ENCODE measurements around the gene SYNGR2. TPM values are rescaled to one million over a fixed set of nuclear protein-coding genes. Genes with fewer than 3 reads are reported as not detected.
"Not testable (repeated sequence)": the region's sequence is repeated elsewhere in the genome, so short reads cannot be mapped to it uniquely, and the experiment has no call there.

SYNGR2 gene
- total RNA-seq, 2 experiments from 2014 or later: 63.6 to 64.0 TPM

DNA sequence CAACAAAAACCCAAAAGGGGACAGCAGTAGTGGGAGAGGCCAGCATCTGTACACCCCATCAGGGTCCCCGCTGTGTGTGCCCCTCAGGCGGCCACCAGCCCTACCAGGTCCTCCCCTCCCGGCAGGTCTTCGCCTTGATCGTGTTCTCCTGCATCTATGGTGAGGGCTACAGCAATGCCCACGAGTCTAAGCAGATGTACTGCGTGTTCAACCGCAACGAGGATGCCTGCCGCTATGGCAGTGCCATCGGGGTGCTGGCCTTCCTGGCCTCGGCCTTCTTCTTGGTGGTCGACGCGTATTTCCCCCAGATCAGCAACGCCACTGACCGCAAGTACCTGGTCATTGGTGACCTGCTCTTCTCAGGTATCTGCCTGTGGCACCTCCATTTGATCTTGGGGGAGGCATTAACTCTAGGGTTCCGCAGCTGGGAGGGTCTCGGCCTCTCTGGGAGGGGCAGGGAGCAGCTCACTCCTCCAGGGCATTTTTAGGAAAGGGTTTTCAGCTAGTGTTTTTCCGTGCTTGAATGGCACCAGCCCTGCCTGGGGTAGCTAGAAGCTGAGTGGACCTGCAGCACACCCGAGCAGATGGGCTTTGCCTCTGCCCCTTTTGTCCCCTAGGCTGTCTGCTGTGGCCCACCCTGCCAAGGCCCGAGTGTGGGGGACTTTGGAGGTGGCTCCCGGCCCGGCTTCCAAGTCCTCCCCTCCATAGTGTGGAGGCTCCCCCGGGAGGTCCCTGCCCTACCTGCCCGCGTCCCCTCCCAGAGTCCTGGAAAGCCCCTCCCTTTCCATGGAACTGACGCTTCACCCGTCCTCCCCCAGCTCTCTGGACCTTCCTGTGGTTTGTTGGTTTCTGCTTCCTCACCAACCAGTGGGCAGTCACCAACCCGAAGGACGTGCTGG is 2.6 kb downstream of the SYNGR2 start:
- POLR2A ChIA-PET: interaction anchor here (1.0 to 10.2 kb wide), 6 partner anchors 14 to 41 kb away, joined by 3 to 69 read pairs (median 10); partner anchors contain the start of genes AFMID, TK1 and TMC8
- H3K27ac Mint-ChIP-seq: peak overlapping the region; percentile 36
- H3K4me1 Mint-ChIP-seq: peaks cover 61% of the 10 kb centered on the region
- H3K36me3 Mint-ChIP-seq (ENCODE audit: low read depth): peaks cover 37% of the 10 kb centered on the region
- H3K27me3 Mint-ChIP-seq: no peaks in the 10 kb centered on the region
- H3K9me3 Mint-ChIP-seq: no peaks in the 10 kb centered on the region
- CTCF ChIA-PET: no interaction called here
- DNase-seq: no peak
- peak overlapping the region; percentile 24 for H3K4me3 Mint-ChIP-seq

DNA sequence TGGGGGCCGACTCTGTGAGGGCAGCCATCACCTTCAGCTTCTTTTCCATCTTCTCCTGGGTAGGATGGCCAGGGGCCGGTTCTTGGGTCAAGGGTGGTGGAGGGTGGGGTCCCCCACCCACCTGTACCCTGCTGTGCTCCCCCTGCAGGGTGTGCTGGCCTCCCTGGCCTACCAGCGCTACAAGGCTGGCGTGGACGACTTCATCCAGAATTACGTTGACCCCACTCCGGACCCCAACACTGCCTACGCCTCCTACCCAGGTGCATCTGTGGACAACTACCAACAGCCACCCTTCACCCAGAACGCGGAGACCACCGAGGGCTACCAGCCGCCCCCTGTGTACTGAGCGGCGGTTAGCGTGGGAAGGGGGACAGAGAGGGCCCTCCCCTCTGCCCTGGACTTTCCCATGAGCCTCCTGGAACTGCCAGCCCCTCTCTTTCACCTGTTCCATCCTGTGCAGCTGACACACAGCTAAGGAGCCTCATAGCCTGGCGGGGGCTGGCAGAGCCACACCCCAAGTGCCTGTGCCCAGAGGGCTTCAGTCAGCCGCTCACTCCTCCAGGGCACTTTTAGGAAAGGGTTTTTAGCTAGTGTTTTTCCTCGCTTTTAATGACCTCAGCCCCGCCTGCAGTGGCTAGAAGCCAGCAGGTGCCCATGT is 3.3 kb downstream of the SYNGR2 start:
- peaks cover 68% of the 10 kb centered on the region for H3K4me1 Mint-ChIP-seq
- H3K27ac Mint-ChIP-seq: peak overlapping the region; percentile 90
- POLR2A ChIA-PET: interaction anchor here (1.0 to 10.2 kb wide), 3 partner anchors 13 to 37 kb away, joined by 3 to 69 read pairs (median 12); partner anchors contain the start of genes AFMID and TK1
- H3K4me3 Mint-ChIP-seq, H3K27me3 Mint-ChIP-seq, DNase-seq, H3K9me3 Mint-ChIP-seq, CTCF ChIA-PET: not testable (repeated sequence)
- peaks cover 40% of the 10 kb centered on the region for H3K36me3 Mint-ChIP-seq (ENCODE audit: low read depth)

DNA sequence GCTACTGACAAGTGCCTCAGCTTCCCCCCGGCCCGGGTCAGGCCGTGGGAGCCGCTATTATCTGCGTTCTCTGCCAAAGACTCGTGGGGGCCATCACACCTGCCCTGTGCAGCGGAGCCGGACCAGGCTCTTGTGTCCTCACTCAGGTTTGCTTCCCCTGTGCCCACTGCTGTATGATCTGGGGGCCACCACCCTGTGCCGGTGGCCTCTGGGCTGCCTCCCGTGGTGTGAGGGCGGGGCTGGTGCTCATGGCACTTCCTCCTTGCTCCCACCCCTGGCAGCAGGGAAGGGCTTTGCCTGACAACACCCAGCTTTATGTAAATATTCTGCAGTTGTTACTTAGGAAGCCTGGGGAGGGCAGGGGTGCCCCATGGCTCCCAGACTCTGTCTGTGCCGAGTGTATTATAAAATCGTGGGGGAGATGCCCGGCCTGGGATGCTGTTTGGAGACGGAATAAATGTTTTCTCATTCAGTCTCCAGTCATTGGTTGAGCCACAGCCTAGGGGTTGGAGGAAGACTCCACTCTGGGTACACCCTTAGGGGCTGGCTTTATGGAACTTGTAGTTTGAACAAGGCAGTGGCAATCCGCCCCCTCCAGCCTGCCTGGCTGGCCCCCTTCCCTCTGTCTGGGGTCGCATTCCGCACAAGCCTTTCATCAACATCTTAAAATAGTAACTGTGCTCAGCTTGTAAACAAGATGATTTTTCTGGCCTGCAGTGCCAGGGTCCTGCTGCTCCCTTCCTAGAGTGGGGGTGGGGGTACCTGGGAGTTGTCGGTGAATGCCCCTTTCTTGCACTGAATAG is 4.1 kb downstream of the SYNGR2 start:
- H3K9me3 Mint-ChIP-seq: no peaks in the 10 kb centered on the region
- H3K27ac Mint-ChIP-seq: peak overlapping the region; percentile 90
- no peaks in the 10 kb centered on the region for H3K27me3 Mint-ChIP-seq
- ChIA-PET CTCF (interaction anchor here (0.8 kb wide), 1 partner anchor 18 kb away, joined by 4 read pairs; no protein-coding TSS in a partner anchor), POLR2A (interaction anchor here (0.6 to 10.2 kb wide), 7 partner anchors 9 to 77 kb away, joined by 3 to 69 read pairs (median 4); partner anchors contain the start of genes AFMID and TK1)
- peaks cover 73% of the 10 kb centered on the region for H3K4me1 Mint-ChIP-seq
- no peak for DNase-seq
- H3K36me3 Mint-ChIP-seq (ENCODE audit: low read depth): peaks cover 46% of the 10 kb centered on the region
- H3K4me3 Mint-ChIP-seq: no peak overlapping the region

DNA sequence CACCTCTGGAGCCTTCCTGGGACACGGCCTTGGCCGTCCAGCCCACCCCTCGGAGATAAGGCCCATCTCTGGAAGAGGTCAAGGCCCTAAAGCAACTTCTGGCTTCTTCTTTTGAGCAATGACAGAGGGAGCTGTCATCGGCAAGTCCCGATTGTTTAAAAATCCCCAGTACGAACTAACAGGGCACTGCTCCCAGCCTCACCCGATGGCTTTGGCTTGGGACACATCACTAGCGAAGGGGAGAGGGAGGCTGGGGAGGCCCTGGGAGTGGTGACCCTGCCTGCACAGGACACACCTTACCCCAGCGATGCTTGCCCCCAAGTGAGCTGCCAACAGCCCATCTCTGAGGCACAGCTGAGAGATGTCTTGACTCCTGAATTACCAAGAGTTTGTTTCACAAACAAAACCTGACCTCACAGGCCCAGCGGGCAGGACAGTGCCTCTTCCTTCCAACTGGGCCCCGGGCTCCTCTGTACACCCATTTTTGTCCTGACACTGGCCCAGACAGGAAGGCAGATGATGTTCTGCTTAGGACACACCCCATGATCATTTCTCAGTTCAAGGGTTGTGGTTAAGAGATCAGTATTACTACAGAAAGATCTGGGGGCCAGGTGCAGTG is 4.8 kb downstream of the SYNGR2 start:
- ChIA-PET CTCF (interaction anchor here (0.8 to 4.1 kb wide), 2 partner anchors 17 to 88 kb away, joined by 4 to 35 read pairs; no protein-coding TSS in a partner anchor), POLR2A (interaction anchor here (0.6 to 10.2 kb wide), 7 partner anchors 10 to 76 kb away, joined by 3 to 69 read pairs (median 4); partner anchors contain the start of genes AFMID and TK1)
- peak; percentile 53 for DNase-seq
- Mint-ChIP-seq H3K4me3 (no peak overlapping the region), H3K36me3 (ENCODE audit: low read depth) (peaks cover 46% of the 10 kb centered on the region), H3K9me3 (no peaks in the 10 kb centered on the region), H3K27me3 (no peaks in the 10 kb centered on the region), H3K4me1 (peaks cover 73% of the 10 kb centered on the region), H3K27ac (peak overlapping the region; percentile 90)

DNA sequence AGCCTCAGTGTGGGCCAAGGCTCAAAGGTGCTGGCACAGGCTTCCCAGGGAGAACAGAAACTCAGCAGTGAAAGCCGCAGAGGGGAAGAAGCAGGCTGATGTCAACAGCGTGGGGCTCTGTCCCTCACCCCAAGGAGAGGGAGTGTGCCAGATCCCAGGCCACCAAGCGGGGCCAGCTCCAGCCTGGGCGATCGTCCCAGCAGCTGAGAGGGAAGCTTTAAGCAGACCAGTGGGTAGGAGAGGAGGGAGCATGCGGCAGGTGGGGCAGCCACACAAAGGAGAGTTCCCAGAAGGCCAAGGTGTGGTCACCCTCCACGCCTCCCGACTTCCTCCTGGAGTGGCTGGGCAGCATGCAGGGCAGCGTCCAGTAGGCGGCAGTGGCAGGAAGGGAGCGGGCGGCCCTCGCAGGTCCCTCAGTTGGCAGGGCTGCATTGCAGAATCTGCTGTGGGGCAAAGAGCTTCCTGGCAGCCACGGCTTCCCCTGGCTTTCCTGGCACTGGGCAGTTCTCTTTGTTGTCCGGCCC is 6.0 kb downstream of the SYNGR2 start:
- no peak overlapping the region for H3K4me3 Mint-ChIP-seq
- H3K27me3 Mint-ChIP-seq: no peaks in the 10 kb centered on the region
- peak overlapping the region; percentile 90 for H3K27ac Mint-ChIP-seq
- POLR2A ChIA-PET: interaction anchor here (1.8 to 10.2 kb wide), 3 partner anchors 11 to 40 kb away, joined by 4 to 69 read pairs (median 12); partner anchors contain the start of genes AFMID and TK1
- CTCF ChIA-PET: interaction anchor here (1.0 to 4.1 kb wide), 5 partner anchors 27 to 154 kb away, joined by 3 to 35 read pairs (median 20); no protein-coding TSS in a partner anchor
- no peaks in the 10 kb centered on the region for H3K9me3 Mint-ChIP-seq
- H3K4me1 Mint-ChIP-seq: peaks cover 72% of the 10 kb centered on the region
- no peak for DNase-seq
- peaks cover 58% of the 10 kb centered on the region for H3K36me3 Mint-ChIP-seq (ENCODE audit: low read depth)

DNA sequence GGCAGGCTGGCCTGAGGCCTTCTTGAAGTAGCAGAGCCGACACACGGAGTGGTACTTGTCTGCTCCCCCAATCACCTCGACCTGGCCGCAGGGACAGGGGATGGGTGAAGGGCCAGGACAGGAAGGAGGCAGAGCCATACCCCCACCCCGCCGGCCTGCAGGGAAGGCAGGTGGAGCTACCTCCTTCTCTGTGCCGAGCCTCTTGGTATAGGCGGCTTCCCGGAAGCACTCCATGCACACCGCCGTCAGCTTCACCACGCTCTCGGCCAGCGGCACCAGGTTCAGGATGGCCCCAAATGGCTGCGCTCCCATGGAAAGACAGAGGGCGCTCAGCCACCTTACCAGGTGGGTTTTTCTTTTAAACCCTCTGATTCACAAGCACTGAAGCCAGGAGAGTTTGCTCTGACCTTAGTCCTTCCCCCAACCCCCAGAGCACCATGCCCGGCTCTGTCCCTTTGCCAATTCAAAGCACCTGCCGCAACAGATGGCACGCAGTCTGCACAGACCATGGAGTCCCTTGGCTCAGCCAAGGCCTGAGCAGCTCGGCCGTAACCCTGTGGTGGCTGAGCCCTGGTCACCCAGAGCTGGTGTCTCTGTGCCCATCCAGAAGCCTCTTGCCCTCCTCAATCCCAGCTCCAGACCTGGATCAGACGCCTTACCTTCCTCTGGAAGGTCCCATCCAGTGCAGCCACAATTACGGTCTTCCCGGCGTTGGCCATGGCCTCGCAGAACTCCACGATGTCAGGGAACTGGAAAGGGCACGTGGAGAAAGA is 6.7 kb downstream of the SYNGR2 start:
- Mint-ChIP-seq H3K27me3 (no peaks in the 10 kb centered on the region), H3K9me3 (no peaks in the 10 kb centered on the region), H3K4me3 (no peak overlapping the region), H3K27ac (peak overlapping the region; percentile 40), H3K36me3 (ENCODE audit: low read depth) (peaks cover 62% of the 10 kb centered on the region), H3K4me1 (peaks cover 68% of the 10 kb centered on the region)
- ChIA-PET POLR2A (interaction anchor here (10.2 kb wide), 1 partner anchor 10 kb away, joined by 69 read pairs; the partner anchor contains the start of genes AFMID and TK1), CTCF (interaction anchor here (1.0 to 4.1 kb wide), 8 partner anchors 28 to 155 kb away, joined by 3 to 35 read pairs (median 6); partner anchors contain the start of gene TMC8)
- DNase-seq: no peak

DNA sequence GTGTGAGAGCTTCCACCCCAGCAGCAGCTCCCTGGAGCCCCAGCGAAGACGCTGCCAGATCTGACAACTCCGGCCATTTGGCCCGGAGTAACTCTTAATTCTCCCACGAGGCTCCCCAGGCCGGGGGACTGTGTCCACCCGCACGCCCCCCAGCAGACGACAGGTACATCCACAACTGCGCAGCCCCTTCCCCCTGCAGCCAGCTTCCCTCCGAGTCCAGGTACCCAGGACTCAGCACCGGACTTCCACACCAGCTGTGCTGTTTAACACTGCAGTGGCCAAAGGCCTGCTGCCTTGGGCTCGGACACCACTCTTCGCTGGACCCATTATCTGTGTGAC is 7.2 kb downstream of the SYNGR2 start:
- CTCF ChIA-PET: interaction anchor here (1.0 to 4.1 kb wide), 9 partner anchors 11 to 247 kb away, joined by 3 to 35 read pairs (median 11); partner anchors contain the start of genes TMC6 and TMC8
- no peaks in the 10 kb centered on the region for H3K27me3 Mint-ChIP-seq
- peaks cover 68% of the 10 kb centered on the region for H3K36me3 Mint-ChIP-seq (ENCODE audit: low read depth)
- H3K4me1 Mint-ChIP-seq: peaks cover 70% of the 10 kb centered on the region
- POLR2A ChIA-PET: interaction anchor here (1.0 to 10.2 kb wide), 3 partner anchors 9 to 332 kb away, joined by 4 to 69 read pairs (median 6); partner anchors contain the start of genes AFMID and TK1
- DNase-seq: no peak
- no peaks in the 10 kb centered on the region for H3K9me3 Mint-ChIP-seq
- no peak overlapping the region for H3K27ac Mint-ChIP-seq
- no peak overlapping the region for H3K4me3 Mint-ChIP-seq

DNA sequence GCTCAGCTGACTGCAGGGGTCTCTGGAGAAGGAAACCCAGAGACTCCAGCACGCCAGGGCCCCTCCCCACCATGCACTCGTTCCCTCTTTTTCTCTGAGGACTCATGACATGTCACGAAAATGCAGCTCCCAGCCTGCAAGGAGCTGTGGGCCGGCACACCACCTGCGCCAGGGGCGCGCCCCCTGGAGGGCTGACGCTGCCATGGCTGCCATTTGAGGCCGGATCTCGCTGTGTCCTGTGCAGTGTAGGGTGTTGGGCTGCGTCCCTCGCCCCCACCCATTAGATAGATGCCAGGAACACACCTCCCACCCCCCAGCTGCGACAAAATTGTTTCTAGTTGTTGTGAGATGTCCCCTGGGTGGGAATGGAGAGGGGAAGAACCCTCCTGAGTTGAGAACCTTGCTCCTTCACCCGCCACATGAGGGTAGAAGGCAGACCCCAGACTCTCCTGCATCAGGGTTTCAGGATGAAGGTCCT is 8.2 kb downstream of the SYNGR2 start:
- CTCF ChIA-PET: interaction anchor here (0.6 to 4.1 kb wide), 30 partner anchors 10 to 843 kb away, joined by 3 to 35 read pairs (median 4); partner anchors contain the start of genes AFMID, TK1, TMC6 and TMC8
- no peaks in the 10 kb centered on the region for H3K27me3 Mint-ChIP-seq
- H3K27ac Mint-ChIP-seq: peak overlapping the region; percentile 19
- H3K36me3 Mint-ChIP-seq (ENCODE audit: low read depth): peaks cover 71% of the 10 kb centered on the region
- H3K9me3 Mint-ChIP-seq: no peaks in the 10 kb centered on the region
- POLR2A ChIA-PET: interaction anchor here (1.0 to 10.2 kb wide), 8 partner anchors 8 to 333 kb away, joined by 3 to 69 read pairs (median 5); partner anchors contain the start of genes AFMID and TK1
- peaks cover 66% of the 10 kb centered on the region for H3K4me1 Mint-ChIP-seq
- peak; percentile 82 for DNase-seq
- no peak overlapping the region for H3K4me3 Mint-ChIP-seq

DNA sequence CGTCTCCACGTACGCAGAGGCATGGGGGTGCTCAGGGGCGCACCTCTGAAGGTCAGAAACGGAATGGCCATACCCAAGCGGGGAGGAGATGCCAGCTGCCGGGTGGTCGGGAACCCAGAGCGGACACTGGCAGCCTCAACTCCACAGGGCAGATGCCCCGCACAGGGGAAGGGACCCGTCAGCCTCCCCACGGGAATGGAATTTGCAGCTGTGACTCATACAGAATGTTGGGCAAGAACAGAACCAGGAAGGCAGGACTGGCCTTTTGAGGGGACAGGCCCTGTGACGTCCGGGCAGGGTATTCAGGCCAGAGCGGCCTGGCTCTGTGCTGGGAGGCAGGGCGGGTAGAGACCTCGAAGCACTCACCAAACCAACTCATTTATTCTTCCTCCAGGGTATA is 11.0 kb downstream of the SYNGR2 start:
- H3K27ac Mint-ChIP-seq: no peak overlapping the region
- H3K4me3 Mint-ChIP-seq: no peak overlapping the region
- ChIA-PET CTCF (interaction anchor here (1.7 kb wide), 1 partner anchor 94 kb away, joined by 5 read pairs; no protein-coding TSS in a partner anchor), POLR2A (interaction anchor here (1.3 kb wide), 1 partner anchor 18 kb away, joined by 3 read pairs; no protein-coding TSS in a partner anchor)
- no peaks in the 10 kb centered on the region for H3K9me3 Mint-ChIP-seq
- no peaks in the 10 kb centered on the region for H3K27me3 Mint-ChIP-seq
- DNase-seq: no peak
- H3K4me1 Mint-ChIP-seq: peaks cover 58% of the 10 kb centered on the region
- H3K36me3 Mint-ChIP-seq (ENCODE audit: low read depth): peaks cover 67% of the 10 kb centered on the region

DNA sequence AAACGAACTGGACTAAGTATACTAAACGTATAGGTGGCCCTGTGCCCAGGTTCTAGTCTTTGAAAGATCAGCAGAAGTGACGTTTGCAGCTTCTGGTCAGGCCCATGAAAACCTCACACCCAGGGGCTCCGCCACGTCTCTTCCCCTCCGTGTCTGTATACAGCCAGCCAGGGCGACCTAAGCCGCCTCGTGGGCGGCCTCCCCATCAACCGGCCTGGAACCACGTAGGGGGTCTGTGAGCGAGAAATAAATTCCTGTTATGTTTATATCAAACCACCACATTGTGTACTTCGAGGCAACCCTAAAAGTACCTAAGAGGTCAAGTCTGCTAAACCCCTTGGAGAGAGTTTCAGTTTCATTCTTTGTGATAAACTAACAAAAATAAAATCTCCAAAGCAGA is 11.7 kb downstream of the SYNGR2 start:
- Mint-ChIP-seq H3K27ac (peak overlapping the region; percentile 64), H3K4me1 (peaks cover 61% of the 10 kb centered on the region), H3K9me3 (no peaks in the 10 kb centered on the region), H3K4me3 (no peak overlapping the region), H3K36me3 (ENCODE audit: low read depth) (peaks cover 70% of the 10 kb centered on the region), H3K27me3 (no peaks in the 10 kb centered on the region)
- no peak for DNase-seq
- POLR2A ChIA-PET: no interaction called here
- CTCF ChIA-PET: interaction anchor here (1.7 kb wide), 1 partner anchor 95 kb away, joined by 5 read pairs; no protein-coding TSS in a partner anchor
